WTC11 (cell line): Measurements from ENCODE around the gene SERP1. TPM values are rescaled to one million over a fixed set of nuclear protein-coding genes. Genes with fewer than 3 reads are reported as not detected.

Experiments
- ATAC-seq: fragments of 200-7000 bp; cut with Tn5 transposase; 2 replicates; pipeline ENCODE4 v1.10.0; 2021; ENCODE audit warnings: mild to moderate bottlenecking, moderate library complexity
- Bru-seq: library from RNA; stranded (reverse); fragments of 400-500 nt; gene quantifications from one replicate; lab custom pipeline; 2021; lab: Mats Ljungman, UMichigan
- CTCF ChIA-PET: fragments of 300-600 bp; sonication (Branson Sonifier 250); formaldehyde crosslinking; loops from one replicate; lab custom pipeline; 2021; ENCODE audit warnings: antibody characterized with exemption; lab: Charles Lee
- POLR2A ChIA-PET: fragments of 350-600 bp; sonication (Branson Sonifier 250); formaldehyde crosslinking; loops from one replicate; lab custom pipeline; 2021; ENCODE audit warnings: antibody characterized with exemption; lab: Charles Lee
- DNase-seq: peaks from one replicate; pipeline ENCODE4 v3.0.0; 2021; ENCODE audit warnings: low spot score
- H3K27ac Mint-ChIP-seq: 2 replicates; pipeline ENCODE4 v1.8.0; 2021; ENCODE audit warnings: mixed read lengths
- H3K27me3 Mint-ChIP-seq: 2 replicates; pipeline ENCODE4 v1.8.0; 2021; ENCODE audit warnings: low read depth, mild to moderate bottlenecking, moderate library complexity, mixed read lengths
- H3K36me3 Mint-ChIP-seq: 2 replicates; pipeline ENCODE4 v1.8.0; 2021; ENCODE audit warnings: mixed read lengths
- H3K4me1 Mint-ChIP-seq: 2 replicates; pipeline ENCODE4 v1.8.0; 2022; ENCODE audit warnings: mixed read lengths
- H3K4me3 Mint-ChIP-seq: 2 replicates; pipeline ENCODE4 v1.8.0; 2021; ENCODE audit warnings: mild to moderate bottlenecking, moderate library complexity, mixed read lengths
- H3K9me3 Mint-ChIP-seq: 2 replicates; pipeline ENCODE4 v1.8.0; 2021; ENCODE audit warnings: mixed read lengths
- ATF3 ChIP-seq: sonication (generic); formaldehyde crosslinking; conservative IDR thresholded peaks from 2 replicates; pipeline ENCODE4 v1.8.1; 2022; ENCODE audit warnings: mild to moderate bottlenecking, missing genetic modification reagents
- CDX4 ChIP-seq: fragments of 250-450 bp; sonication (Bioruptor Pico); IDR thresholded peaks from 2 replicates; pipeline ENCODE4 v1.9.0; 2021; ENCODE audit warnings: moderate library complexity, mild to moderate bottlenecking, inconsistent platforms, borderline replicate concordance
- CREB1 ChIP-seq: sonication (generic); formaldehyde crosslinking; IDR thresholded peaks from 2 replicates; pipeline ENCODE4 v1.8.0; 2023; ENCODE audit warnings: mild to moderate bottlenecking, missing genetic modification reagents
- CREM ChIP-seq: sonication (generic); formaldehyde crosslinking; IDR thresholded peaks from 2 replicates; pipeline ENCODE4 v1.8.1; 2022; ENCODE audit warnings: mild to moderate bottlenecking, missing genetic modification reagents, moderate library complexity
- E2F1 ChIP-seq: sonication (generic); formaldehyde crosslinking; IDR thresholded peaks from 2 replicates; pipeline ENCODE4 v1.8.0; 2022; ENCODE audit warnings: mild to moderate bottlenecking, missing genetic modification reagents
- EMX1 ChIP-seq: fragments of 250-450 bp; sonication (Bioruptor Pico); IDR thresholded peaks from 2 replicates; pipeline ENCODE4 v1.8.0; 2021; ENCODE audit warnings: mild to moderate bottlenecking
- FOXK1 ChIP-seq: sonication (generic); formaldehyde crosslinking; IDR thresholded peaks from 2 replicates; pipeline ENCODE4 v1.8.0; 2022; ENCODE audit warnings: mild to moderate bottlenecking, moderate library complexity, missing genetic modification reagents
- IRF1 ChIP-seq: sonication (generic); formaldehyde crosslinking; IDR thresholded peaks from 2 replicates; pipeline ENCODE4 v1.8.0; 2023; ENCODE audit warnings: missing genetic modification reagents
- IRF2 ChIP-seq: sonication (generic); formaldehyde crosslinking; IDR thresholded peaks from 2 replicates; pipeline ENCODE4 v1.8.0; 2022; ENCODE audit warnings: low read depth, missing genetic modification reagents, borderline replicate concordance
- MLX ChIP-seq: sonication (generic); formaldehyde crosslinking; IDR thresholded peaks from 2 replicates; pipeline ENCODE4 v1.8.1; 2023; ENCODE audit warnings: mild to moderate bottlenecking, missing genetic modification reagents, moderate library complexity
- NFE2L1 ChIP-seq: sonication (generic); formaldehyde crosslinking; IDR thresholded peaks from 2 replicates; pipeline ENCODE4 v1.8.1; 2023; ENCODE audit warnings: missing genetic modification reagents
- PRDM15 ChIP-seq: sonication (generic); formaldehyde crosslinking; IDR thresholded peaks from 2 replicates; pipeline ENCODE4 v1.8.0; 2022; ENCODE audit warnings: missing genetic modification reagents
- PRRX2 ChIP-seq: fragments of 250-450 bp; sonication (Bioruptor Pico); IDR thresholded peaks from 2 replicates; pipeline ENCODE4 v1.8.0; 2021; ENCODE audit warnings: mild to moderate bottlenecking
- SMAD3 ChIP-seq: sonication (generic); formaldehyde crosslinking; IDR thresholded peaks from 2 replicates; pipeline ENCODE4 v1.8.0; 2022; ENCODE audit warnings: missing genetic modification reagents, mild to moderate bottlenecking, borderline replicate concordance
- SP1 ChIP-seq: sonication (generic); formaldehyde crosslinking; conservative IDR thresholded peaks from 2 replicates; pipeline ENCODE4 v1.8.1; 2022; ENCODE audit warnings: missing genetic modification reagents
- TEAD1 ChIP-seq: sonication (generic); formaldehyde crosslinking; IDR thresholded peaks from 2 replicates; pipeline ENCODE4 v1.8.0; 2022; ENCODE audit warnings: mild to moderate bottlenecking, missing genetic modification reagents
- TEAD4 ChIP-seq: sonication (generic); formaldehyde crosslinking; IDR thresholded peaks from 2 replicates; pipeline ENCODE4 v1.8.0; 2022; ENCODE audit warnings: mild to moderate bottlenecking, missing genetic modification reagents
- USF1 ChIP-seq: sonication (generic); formaldehyde crosslinking; IDR thresholded peaks from 2 replicates; pipeline ENCODE4 v1.8.0; 2022; ENCODE audit warnings: mild to moderate bottlenecking, missing genetic modification reagents
- ZBTB43 ChIP-seq: sonication (generic); formaldehyde crosslinking; IDR thresholded peaks from 2 replicates; pipeline ENCODE4 v1.8.1; 2023; ENCODE audit warnings: mild to moderate bottlenecking, missing genetic modification reagents
- ZMAT4 ChIP-seq: fragments of 250-450 bp; sonication (Bioruptor Pico); IDR thresholded peaks from 2 replicates; pipeline ENCODE4 v1.9.0; 2021; ENCODE audit warnings: mild to moderate bottlenecking
- ZNF423 ChIP-seq: fragments of 250-450 bp; sonication (Bioruptor Pico); IDR thresholded peaks from 2 replicates; pipeline ENCODE4 v2.1.2; 2022; ENCODE audit warnings: mild to moderate bottlenecking, moderate library complexity
- ZNF512 ChIP-seq: sonication (generic); formaldehyde crosslinking; IDR thresholded peaks from 2 replicates; pipeline ENCODE4 v1.8.1; 2022; ENCODE audit warnings: missing genetic modification reagents, borderline replicate concordance
- ZNF671 ChIP-seq: fragments of 250-450 bp; sonication (Bioruptor Pico); IDR thresholded peaks from 2 replicates; pipeline ENCODE4 v1.8.0; 2021; ENCODE audit warnings: mild to moderate bottlenecking
- long read RNA-seq, 3 experiments: library from RNA in 1 of 3; library from capped mRNA in 1 of 3; library from polyadenylated mRNA in 1 of 3; unstranded in 2 of 3; stranded (forward) in 1 of 3; transcript quantifications; one replicate each; pipeline ENCODE4 v2.0.0, GENCODE V29; 2021
- total RNA-seq: library from RNA; stranded (reverse); gene quantifications from 3 replicates; pipeline ENCODE4 v1.2.3, GENCODE V29; 2021

Gene SERP1
- total RNA-seq (86.9 to 98.3 TPM (median 94.9 TPM) in 3 replicates), Bru-seq, nascent RNA (percentile 77 among the genes with signal in this experiment)
- long read RNA-seq, experiment 1, transcript SERP1-208 (2 exons, 830 nt), result minor isoform, 6 of 709 reads
- long read RNA-seq, experiment 1, transcript SERP1-201 (3 exons, 3,171 nt), result major isoform, 670 of 709 reads
- long read RNA-seq, experiment 1, partial matches to known transcripts, result 3 of 709 reads
- long read RNA-seq, experiment 1, other reads (novel, unspliced or antisense), result 28 of 709 reads
- long read RNA-seq, experiment 2, transcript SERP1-201 (3 exons, 3,171 nt), result major isoform, 208 of 267 reads
- long read RNA-seq, experiment 2, partial matches to known transcripts, result 4 of 267 reads
- long read RNA-seq, experiment 2, other reads (novel, unspliced or antisense), result 55 of 267 reads
- long read RNA-seq, experiment 3, transcript SERP1-201 (3 exons, 3,171 nt), result major isoform, 10 of 24 reads
- long read RNA-seq, experiment 3, partial matches to known transcripts, result 5 of 24 reads
- long read RNA-seq, experiment 3, other reads (novel, unspliced or antisense), result 9 of 24 reads

GRCh38 chr3:150546226-150547044, at the start of gene SERP1, which contains the start of gene EIF2A:
Gene SERP1, minus strand, starts transcription at chr3:150546496. Its CDS starts 361 bp downstream, at chr3:150546135.
Gene EIF2A, plus strand, starts transcription at chr3:150546787. Its CDS starts 16 bp downstream, at chr3:150546803.
- H3K36me3 Mint-ChIP-seq, result peaks cover 32% of the 10 kb centered on the region
- ATAC-seq (peak; percentile 95), DNase-seq (peak; percentile 98)
- no peaks in the 10 kb centered on the region for H3K27me3 Mint-ChIP-seq
- peak within 1 kb of the TSS; percentile 96 for H3K27ac Mint-ChIP-seq
- no peaks in the 10 kb centered on the region for H3K9me3 Mint-ChIP-seq
- H3K4me3 Mint-ChIP-seq, result peak within 1 kb of the TSS; percentile 93
- POLR2A ChIA-PET, result interaction anchor here (0.6 to 2.1 kb wide), 7 partner anchors 12 to 220 kb away, joined by 3 to 11 read pairs (median 4); partner anchors contain the start of genes SELENOT and TSC22D2
- CTCF ChIA-PET, result interaction anchor here (0.9 to 1.0 kb wide), 4 partner anchors 43 to 308 kb away, joined by 3 read pairs; no protein-coding TSS in a partner anchor
- H3K4me1 Mint-ChIP-seq, result peaks cover 22% of the 10 kb centered on the region
- TF ChIP-seq CREM (peak; percentile 99), ZNF671 (CRISPR knock-in tag) (no peak), PRRX2 (CRISPR knock-in tag) (no peak), CDX4 (CRISPR knock-in tag) (no peak), PRDM15 (CRISPR knock-in tag) (no peak), TEAD1 (CRISPR knock-in tag) (peak; percentile 58; the same call in 1 of the 2 replicates), IRF2 (CRISPR knock-in tag) (no peak), USF1 (CRISPR knock-in tag) (peak; percentile 4; the same call in 1 of the 2 replicates), MLX (CRISPR knock-in tag) (no peak), FOXK1 (CRISPR knock-in tag) (peak; percentile 90), ATF3 (no peak), ZNF512 (CRISPR knock-in tag) (no peak), IRF1 (CRISPR knock-in tag) (no peak), E2F1 (CRISPR knock-in tag) (no peak; the same call in 1 of the 2 replicates), EMX1 (CRISPR knock-in tag) (no peak), TEAD4 (CRISPR knock-in tag) (no peak), SMAD3 (CRISPR knock-in tag) (0 out of 2 replicates have a peak, but pooled peaks have one; percentile 67), NFE2L1 (CRISPR knock-in tag) (no peak), ZBTB43 (CRISPR knock-in tag) (0 out of 2 replicates have a peak, but pooled peaks have one; percentile 52), CREB1 (CRISPR knock-in tag) (peak; percentile 87), SP1 (CRISPR knock-in tag) (peak; percentile 91), ZNF423 (CRISPR knock-in tag) (no peak), ZMAT4 (CRISPR knock-in tag) (no peak)
